Peyer's patch (tissue), 4 donors: Measurements from ENCODE around the gene NARS2. TPM values are rescaled to one million over a fixed set of nuclear protein-coding genes. Genes with fewer than 3 reads are reported as not detected.

Source experiments
- DNase-seq, 3 donors: peaks; one replicate each; pipeline ENCODE4 v3.0.0-alpha.2; 2017 to 2019
- H3K27ac ChIP-seq, 4 donors: fragments of 200-600 bp; sonication (generic); one replicate each; pipeline ENCODE4 v1.5.1; 2016 to 2019
- H3K27me3 ChIP-seq, 2 donors: fragments of 200-600 bp; sonication (generic); one replicate each; pipeline ENCODE4 v1.5.1; 2019
- H3K36me3 ChIP-seq, 3 donors: fragments of 200-600 bp; sonication (generic); one replicate each; pipeline ENCODE4 v1.5.1; 2016 to 2019
- H3K4me1 ChIP-seq, 4 donors: fragments of 200-600 bp; sonication (generic); one replicate each; pipeline ENCODE4 v1.5.1; 2016 to 2019
- H3K4me3 ChIP-seq, 4 donors: fragments of 200-600 bp; sonication (generic); 1 replicate in 3 of 4; 2 replicates in 1 of 4; pipeline ENCODE4 v1.5.1; 2016 to 2019; ENCODE audit warnings: mild to moderate bottlenecking in 1 of 4
- H3K9me3 ChIP-seq, 4 donors: fragments of 200-600 bp; sonication (generic); one replicate each; pipeline ENCODE4 v1.5.1; 2016 to 2019; ENCODE audit warnings: mild to moderate bottlenecking in 1 of 4
- CTCF ChIP-seq, 6 experiments: fragments of 450-650 bp in 4 of 6; fragments of 200-600 bp in 2 of 6; sonication (generic) in 1 of 6; IDR thresholded peaks; one replicate each; pipeline ENCODE4 v1.5.1; 2017 to 2019; ENCODE audit warnings: antibody characterized with exemption in 6 of 6, mild to moderate bottlenecking in 3 of 6, moderate library complexity in 1 of 6
- POLR2A ChIP-seq, 2 donors: fragments of 450-650 bp; IDR thresholded peaks; one replicate each; pipeline ENCODE4 v1.5.1; 2017; ENCODE audit warnings: antibody characterized with exemption in 2 of 2, mild to moderate bottlenecking in 2 of 2, moderate library complexity in 2 of 2
- total RNA-seq, 4 donors: library from RNA; depleted of rRNA; stranded (reverse); fragments of >200 nt; gene quantifications; one replicate each; pipeline ENCODE4 v1.1.0, GENCODE V29; 2016

Gene NARS2
- total RNA-seq, 4 donors from 2014 or later, result 7.7 to 28.9 (median 10.7) TPM

DNA sequence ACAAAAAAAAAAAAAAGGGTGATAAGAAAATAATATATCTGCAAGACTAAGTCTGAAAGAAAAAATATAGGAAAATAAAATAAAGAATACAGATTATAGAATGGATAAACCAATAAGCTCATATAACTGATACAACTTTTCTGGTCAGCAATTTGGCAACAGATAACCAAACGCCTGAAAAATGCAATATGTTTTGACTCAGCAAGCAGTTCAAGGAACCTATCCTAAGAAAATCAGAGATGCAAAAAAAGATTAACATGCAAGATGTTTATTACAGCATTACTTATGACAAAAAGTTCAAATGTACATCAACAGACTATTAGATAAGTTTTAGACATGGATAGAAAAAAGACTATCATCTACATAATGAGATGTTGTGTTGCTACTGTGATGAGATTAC, 129.9 kb downstream of the NARS2 start:
- H3K4me3 ChIP-seq, result no peak overlapping the region
- H3K27ac ChIP-seq, result no peak overlapping the region
- H3K36me3 ChIP-seq, result no peaks in the 10 kb centered on the region
- H3K27me3 ChIP-seq, result no peaks in the 10 kb centered on the region
- no peaks in the 10 kb centered on the region for H3K9me3 ChIP-seq
- H3K4me1 ChIP-seq, result peaks cover 0 to 5% (median 0%) of the 10 kb centered on the region in 4 donors
- no peak for DNase-seq
- no peak for TF ChIP-seq POLR2A (IDR thresholded peaks at IDR 0.05)
- no peak for TF ChIP-seq CTCF (IDR thresholded peaks at IDR 0.05)

DNA sequence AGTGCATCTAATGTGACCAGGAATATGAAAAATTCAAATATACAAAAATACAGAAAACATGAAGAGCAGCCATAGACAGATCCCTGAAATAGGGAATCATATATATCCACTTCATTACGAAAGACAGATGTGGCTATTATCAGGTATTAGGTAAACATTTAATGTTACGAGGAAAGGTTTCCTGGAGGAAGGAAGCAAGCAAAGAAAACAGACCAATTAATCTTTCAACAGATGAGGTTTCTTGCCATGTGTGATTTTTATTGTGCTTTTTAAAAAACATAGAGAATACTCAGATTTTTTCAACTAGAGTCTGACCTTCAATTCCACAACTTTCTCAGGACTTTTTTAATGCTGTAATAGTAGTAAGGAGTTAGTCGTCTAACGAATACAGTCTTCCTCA, 132.7 kb downstream of the NARS2 start:
- no peaks in the 10 kb centered on the region for H3K36me3 ChIP-seq
- H3K27me3 ChIP-seq, result no peaks in the 10 kb centered on the region
- TF ChIP-seq CTCF (IDR thresholded peaks at IDR 0.05) (no peak), POLR2A (IDR thresholded peaks at IDR 0.05) (no peak)
- H3K4me3 ChIP-seq, result no peak overlapping the region
- no peak for DNase-seq
- no peaks in the 10 kb centered on the region for H3K9me3 ChIP-seq
- peaks cover 0 to 5% (median 0%) of the 10 kb centered on the region in 4 donors for H3K4me1 ChIP-seq
- H3K27ac ChIP-seq, result no peak overlapping the region

DNA sequence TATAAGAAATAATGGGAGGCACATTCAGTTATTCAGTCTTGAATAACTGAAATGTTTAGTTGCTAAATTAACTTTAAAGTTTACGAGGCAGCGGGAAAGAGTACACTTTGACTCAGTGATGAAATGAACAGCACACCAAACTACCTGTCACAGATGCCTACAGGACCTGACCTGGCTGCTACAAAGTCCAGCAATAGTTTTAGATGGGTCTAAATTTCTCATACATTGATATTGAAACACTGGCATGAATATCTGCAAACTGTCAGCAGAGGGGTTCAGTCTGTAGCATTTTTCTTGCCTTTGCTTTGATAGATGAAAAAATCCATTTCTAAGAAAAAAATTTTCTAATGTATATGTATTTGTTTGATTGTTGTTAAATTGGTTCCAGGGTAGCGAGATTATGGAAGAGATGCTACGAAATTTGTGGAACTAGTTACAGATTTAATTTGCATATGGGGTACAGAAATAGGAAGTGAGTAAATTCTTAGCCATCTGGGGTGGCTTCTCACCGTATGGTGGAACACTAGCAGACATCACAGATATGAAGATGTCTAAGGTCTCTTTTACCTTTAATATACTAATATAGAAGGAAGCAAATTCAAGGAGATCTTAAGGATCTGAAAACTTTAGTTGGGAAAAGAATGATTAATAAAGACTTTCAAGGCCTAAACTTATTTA, 136.2 kb downstream of the NARS2 start:
- Histone ChIP-seq H3K27me3 (no peaks in the 10 kb centered on the region), H3K9me3 (no peaks in the 10 kb centered on the region), H3K27ac (peak overlapping the region in 1 of 4 donors; percentile 44), H3K4me1 (peaks cover 0 to 5% (median 0%) of the 10 kb centered on the region in 4 donors), H3K4me3 (no peak overlapping the region), H3K36me3 (no peaks in the 10 kb centered on the region)
- no peak for TF ChIP-seq CTCF (IDR thresholded peaks at IDR 0.05)
- TF ChIP-seq POLR2A (IDR thresholded peaks at IDR 0.05), result no peak
- no peak for DNase-seq

DNA sequence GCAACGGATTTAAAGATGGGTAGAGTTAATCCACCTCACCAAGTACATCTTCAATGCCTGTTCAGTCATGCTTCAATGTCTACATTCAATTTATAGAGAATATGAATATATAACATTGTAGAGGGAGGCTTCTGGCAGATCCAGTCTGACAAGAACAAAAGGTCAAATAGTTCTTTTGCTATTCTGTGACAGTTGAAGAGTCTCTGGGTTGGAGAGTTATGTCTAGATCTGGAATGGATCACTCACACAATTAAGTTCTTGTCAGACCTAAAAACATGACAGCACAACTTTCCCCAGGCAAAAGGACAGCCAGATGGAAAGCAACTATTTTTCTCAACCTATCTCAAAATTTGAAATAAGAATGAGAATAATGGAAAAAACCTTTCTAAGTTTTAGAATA, 141.7 kb downstream of the NARS2 start:
- H3K27me3 ChIP-seq, result no peaks in the 10 kb centered on the region
- TF ChIP-seq CTCF (IDR thresholded peaks at IDR 0.05) (no peak), POLR2A (IDR thresholded peaks at IDR 0.05) (no peak)
- no peak for DNase-seq
- H3K9me3 ChIP-seq, result no peaks in the 10 kb centered on the region
- H3K4me1 ChIP-seq, result no peaks in the 10 kb centered on the region
- no peaks in the 10 kb centered on the region for H3K36me3 ChIP-seq
- H3K4me3 ChIP-seq, result no peak overlapping the region
- no peak overlapping the region for H3K27ac ChIP-seq

DNA sequence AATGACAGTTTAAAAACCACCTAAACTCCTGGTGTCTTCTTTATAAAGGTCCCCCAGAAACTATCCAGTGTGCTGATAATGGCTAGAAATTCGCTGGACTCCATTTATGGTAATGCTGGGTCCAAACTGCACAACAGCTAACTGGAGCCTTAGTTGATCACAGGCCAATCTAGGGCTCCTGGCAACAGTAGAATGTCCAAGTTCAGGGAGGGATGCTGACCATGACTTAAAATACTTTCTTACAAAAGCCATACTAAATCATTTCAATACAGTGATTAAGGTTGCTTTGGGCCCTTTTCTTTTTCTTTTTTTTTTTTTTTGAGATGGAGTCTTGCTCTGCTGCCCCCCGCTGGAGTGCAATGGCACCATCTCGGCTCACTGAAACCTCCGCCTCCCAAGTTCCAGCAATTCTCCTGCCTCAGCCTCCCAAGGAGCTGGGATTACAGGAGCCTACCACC, 142.6 kb downstream of the NARS2 start:
- H3K36me3 ChIP-seq, result no peaks in the 10 kb centered on the region
- no peaks in the 10 kb centered on the region for H3K27me3 ChIP-seq
- no peak for DNase-seq
- no peak overlapping the region for H3K27ac ChIP-seq
- H3K4me3 ChIP-seq, result no peak overlapping the region
- no peaks in the 10 kb centered on the region for H3K4me1 ChIP-seq
- peak in 3 of 6 experiments; percentile 19 to 44 (median 29) for TF ChIP-seq CTCF (IDR thresholded peaks at IDR 0.05)
- TF ChIP-seq POLR2A (IDR thresholded peaks at IDR 0.05), result no peak
- H3K9me3 ChIP-seq, result no peaks in the 10 kb centered on the region
